Aorta (tissue), 5 donors: ENCODE results near the gene HADH. TPM values are rescaled to one million over a fixed set of nuclear protein-coding genes. Genes with fewer than 3 reads are reported as not detected.

ENCODE experiments used
- ATAC-seq: fragments of 200-7000 bp; cut with Tn5 transposase; one replicate; pipeline ENCODE4 v1.9.1; 2022; ENCODE audit warnings: moderate library complexity; ENCODE audit not compliant: low FRiP score
- DNase-seq, 2 donors: peaks; one replicate each; pipeline ENCODE4 v3.0.0-alpha.2; 2020
- H3K27ac ChIP-seq, 2 donors: one replicate each; pipeline ENCODE4 v1.5.1; 2013; ENCODE audit warnings: low read length in 2 of 2, mild to moderate bottlenecking in 2 of 2, moderate library complexity in 2 of 2, control low read depth in 1 of 2, inconsistent platforms in 1 of 2, low read depth in 1 of 2
- H3K27me3 ChIP-seq, 2 donors: one replicate each; pipeline ENCODE4 v1.6.1; 2013; ENCODE audit warnings: control low read depth in 1 of 2, low read length in 1 of 2, mild to moderate bottlenecking in 1 of 2, moderate library complexity in 1 of 2; ENCODE audit not compliant: insufficient read depth in 2 of 2, control insufficient read depth in 1 of 2
- H3K36me3 ChIP-seq, 2 donors: one replicate each; pipeline ENCODE4 v1.6.1; 2013; ENCODE audit warnings: control low read depth in 1 of 2, low read length in 1 of 2, mild to moderate bottlenecking in 1 of 2; ENCODE audit not compliant: insufficient read depth in 2 of 2, control insufficient read depth in 1 of 2
- H3K4me1 ChIP-seq, 2 donors: one replicate each; pipeline ENCODE4 v1.6.1; 2013; ENCODE audit warnings: low read length in 2 of 2, control low read depth in 1 of 2, mild to moderate bottlenecking in 1 of 2, moderate library complexity in 1 of 2; ENCODE audit not compliant: insufficient read depth in 2 of 2, control insufficient read depth in 1 of 2
- H3K4me3 ChIP-seq, 2 donors: one replicate each; pipeline ENCODE4 v1.5.1; 2013; ENCODE audit warnings: low read length in 2 of 2, control low read depth in 1 of 2, mild to moderate bottlenecking in 1 of 2
- H3K9me3 ChIP-seq: one replicate; pipeline ENCODE4 v1.6.1; 2013; ENCODE audit warnings: mild to moderate bottlenecking, low read length; ENCODE audit not compliant: control insufficient read depth
- WGBS, 2 donors: extraction: QIAGEN DNeasy Blood & Tissue Kit; methylation state at CpG; one replicate each; pipeline ENCODE4 v1.1.7; 2013; 5-methylcytosine and 5-hydroxymethylcytosine counted together
- intact Hi-C, 2 donors: fragments of 100-400 bp; cut with DNase I; formaldehyde crosslinking; loops; one replicate each; pipeline versions ENCODE4 v1.14.2 to v1.15.0; 2022
- polyA plus RNA-seq, 2 donors: library from polyadenylated mRNA; stranded (reverse); fragments of 200-250 nt; gene quantifications; one replicate each; pipeline ENCODE4 v1.2.3, GENCODE V29; 2013
- total RNA-seq, 2 donors: library from RNA; stranded (reverse); fragmentation: NEBNext Ultra II Directional; extraction: Animal tissue kit (Norgen Biotek cat#: 25700); gene quantifications; one replicate each; pipeline ENCODE4 v1.2.1, GENCODE V29; 2021
- donor health status: healthy with polysubstance abuse.
- donor health status: Bipolar disorder and iron deficiency.
- donor health status: DM: no; HTN: no; CAD: no.
- donor health status: DM: no; HTN: no; CAD: no.
- donor health status: DM: yes; HTN: yes; CAD: no.

Gene HADH
- total and polyA plus RNA-seq, 4 donors, result 38.2 to 79.2 (median 56.5) TPM

DNA sequence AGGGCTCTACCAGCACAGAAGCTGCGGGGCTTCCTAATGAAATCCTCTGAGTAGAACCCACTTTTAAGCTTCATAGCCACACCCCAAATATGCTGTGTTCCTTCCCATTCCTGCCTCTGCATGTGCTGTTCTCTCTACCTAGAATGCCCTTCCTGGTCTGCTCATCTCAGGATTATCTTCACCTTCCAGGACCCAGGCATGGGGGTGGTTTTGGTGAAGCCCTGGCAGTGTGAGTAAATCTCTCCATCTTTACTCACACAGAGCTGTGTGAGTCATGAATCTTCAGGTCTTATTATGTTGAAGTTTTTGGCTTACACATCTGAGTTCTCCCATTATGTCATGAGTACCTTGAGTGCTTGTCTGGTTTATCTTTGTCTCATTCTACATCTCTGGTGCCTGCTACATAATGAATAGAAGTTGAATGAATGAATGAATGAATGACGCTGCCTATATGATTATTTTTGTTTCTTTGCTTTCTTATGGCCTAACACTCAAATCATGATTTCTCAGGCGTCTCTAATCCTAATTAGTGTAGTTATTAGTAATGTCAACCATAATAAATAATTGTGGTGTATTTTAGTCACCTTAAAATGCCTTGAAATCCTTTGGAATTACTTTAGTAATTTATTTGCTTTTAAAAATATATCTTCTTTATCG, 41.9 kb downstream of the HADH start:
- WGBS, 2 donors, result 96% methylated on average over 4 of the region's 4 CpGs
- H3K27ac ChIP-seq, result no peak overlapping the region
- no peak for ATAC-seq
- intact Hi-C loops, result no loop called here
- no peaks in the 10 kb centered on the region for H3K27me3 ChIP-seq
- DNase-seq, result no peak
- H3K36me3 ChIP-seq, result peaks cover 5 to 24% of the 10 kb centered on the region in 2 donors
- no peaks in the 10 kb centered on the region for H3K4me1 ChIP-seq
- no peaks in the 10 kb centered on the region for H3K9me3 ChIP-seq
- H3K4me3 ChIP-seq, result no peak overlapping the region

DNA sequence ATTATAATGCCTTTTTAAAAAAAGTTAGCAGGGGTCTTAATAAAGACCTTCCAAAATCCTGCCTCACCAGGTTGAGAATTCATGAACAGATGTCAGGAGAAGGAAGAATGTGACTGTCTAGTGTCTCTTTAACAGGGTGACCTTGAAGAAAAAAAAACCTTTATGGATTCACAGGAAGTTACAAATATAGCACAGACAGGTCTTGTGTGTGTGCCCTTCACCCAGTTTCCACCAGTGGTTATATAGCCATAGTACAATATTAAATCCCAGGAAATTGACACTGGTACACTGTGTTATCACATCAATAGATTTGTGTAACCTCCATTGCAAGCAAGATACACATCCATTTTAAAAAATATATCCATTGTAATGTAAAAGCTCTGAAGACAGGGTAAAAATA, 43.7 kb downstream of the HADH start:
- Histone ChIP-seq H3K27ac (no peak overlapping the region), H3K27me3 (no peaks in the 10 kb centered on the region), H3K9me3 (no peaks in the 10 kb centered on the region), H3K4me1 (no peaks in the 10 kb centered on the region), H3K36me3 (peaks cover 5 to 18% of the 10 kb centered on the region in 2 donors), H3K4me3 (no peak overlapping the region)
- intact Hi-C loops, result no loop called here
- DNase-seq, result no peak
- no peak for ATAC-seq

GRCh38 chr4:108034565-108034964, 44.9 kb downstream of the HADH start:
- no peak overlapping the region for H3K27ac ChIP-seq
- no peaks in the 10 kb centered on the region for H3K9me3 ChIP-seq
- H3K27me3 ChIP-seq, result no peaks in the 10 kb centered on the region
- intact Hi-C loops, result no loop called here
- 76% methylated on average over 7 of the region's 7 CpGs for WGBS, 2 donors
- ATAC-seq (no peak), DNase-seq (no peak)
- no peaks in the 10 kb centered on the region for H3K4me1 ChIP-seq
- H3K4me3 ChIP-seq, result no peak overlapping the region
- H3K36me3 ChIP-seq, result peaks cover 5 to 11% of the 10 kb centered on the region in 2 donors

DNA sequence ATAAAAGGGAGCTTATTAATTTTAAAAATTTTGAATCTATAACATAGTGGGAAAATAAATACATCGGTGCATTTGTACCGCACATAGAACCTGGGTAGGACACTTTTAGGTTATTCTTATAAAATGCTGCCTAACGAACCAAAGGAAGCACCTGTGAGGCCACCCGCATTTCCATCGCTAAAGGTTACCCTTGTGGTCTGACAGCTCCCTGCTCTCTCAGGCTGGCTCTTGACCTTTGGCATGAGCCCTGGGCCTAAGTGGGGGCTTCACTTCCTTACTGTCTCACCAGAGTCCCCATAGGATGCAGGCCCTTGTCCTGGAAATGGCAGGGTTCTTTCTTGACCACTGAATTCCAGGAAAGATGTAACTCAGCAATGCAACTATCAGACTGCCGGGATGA, 46.0 kb downstream of the HADH start:
- H3K27me3 ChIP-seq, result no peaks in the 10 kb centered on the region
- H3K9me3 ChIP-seq, result no peaks in the 10 kb centered on the region
- DNase-seq (no peak), ATAC-seq (no peak)
- peaks cover 5 to 11% of the 10 kb centered on the region in 2 donors for H3K36me3 ChIP-seq
- H3K4me3 ChIP-seq, result no peak overlapping the region
- 92 to 94% methylated on average over 6 of the region's 6 CpGs for WGBS, 2 donors
- intact Hi-C loops, result no loop called here
- no peak overlapping the region for H3K27ac ChIP-seq
- no peaks in the 10 kb centered on the region for H3K4me1 ChIP-seq

DNA sequence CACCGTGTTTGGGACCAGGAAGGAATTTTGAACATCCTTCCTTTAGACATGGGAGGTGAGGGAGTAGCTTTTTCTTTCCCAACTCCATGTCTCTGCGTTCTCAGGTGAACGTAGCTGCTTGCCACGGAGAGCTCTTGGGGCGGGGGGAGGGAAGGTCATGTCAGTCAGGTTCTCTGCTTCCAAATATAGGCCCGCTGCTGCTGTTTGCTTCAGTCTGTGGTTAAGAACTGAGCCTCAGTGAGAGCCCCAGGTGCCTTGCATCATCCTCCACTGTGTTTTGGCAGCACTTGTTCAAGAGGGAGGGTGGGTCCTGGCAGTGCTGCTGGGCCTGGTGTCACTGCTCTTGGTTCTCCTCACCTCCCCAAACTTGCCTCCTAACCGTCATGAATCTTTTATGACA, 46.5 kb downstream of the HADH start:
- no peak for ATAC-seq
- Histone ChIP-seq H3K27ac (no peak overlapping the region), H3K36me3 (peaks cover 5 to 9% of the 10 kb centered on the region in 2 donors), H3K4me1 (no peaks in the 10 kb centered on the region), H3K4me3 (no peak overlapping the region), H3K27me3 (no peaks in the 10 kb centered on the region), H3K9me3 (no peaks in the 10 kb centered on the region)
- 82 to 90% methylated on average over 7 of the region's 7 CpGs for WGBS, 2 donors
- intact Hi-C loops, result no loop called here
- DNase-seq, result no peak

GRCh38 chr4:108037884-108038283, 48.2 kb downstream of the HADH start:
- intact Hi-C loops, result no loop called here
- ATAC-seq, result no peak
- WGBS, 2 donors, result 87 to 91% methylated on average over 2 of the region's 2 CpGs
- no peak for DNase-seq
- Histone ChIP-seq H3K27me3 (no peaks in the 10 kb centered on the region), H3K4me1 (no peaks in the 10 kb centered on the region), H3K9me3 (no peaks in the 10 kb centered on the region), H3K36me3 (peaks cover 5 to 6% of the 10 kb centered on the region in 2 donors), H3K27ac (no peak overlapping the region), H3K4me3 (no peak overlapping the region)

DNA sequence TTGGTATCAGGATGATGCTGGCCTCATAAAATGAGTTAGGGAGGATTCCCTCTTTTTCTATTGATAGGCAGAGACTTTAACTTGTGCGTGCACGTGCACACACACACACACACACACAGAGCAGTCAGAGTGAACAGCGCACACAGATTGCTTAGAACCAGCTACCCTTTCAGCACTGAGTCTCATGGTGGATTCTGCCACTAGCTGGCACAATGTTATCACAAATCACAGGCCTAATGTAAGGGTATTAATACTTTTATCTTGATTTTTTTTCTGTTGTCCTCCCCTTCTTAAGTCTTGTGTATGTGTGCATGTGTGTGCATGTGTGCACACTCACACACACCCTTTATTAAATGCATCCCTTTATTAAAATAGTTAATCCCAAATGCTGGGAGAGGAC, 53.2 kb downstream of the HADH start:
- Histone ChIP-seq H3K4me3 (no peak overlapping the region), H3K4me1 (peaks cover 0 to 3% of the 10 kb centered on the region in 2 donors), H3K27me3 (no peaks in the 10 kb centered on the region), H3K27ac (no peak overlapping the region), H3K36me3 (peaks cover 0 to 2% of the 10 kb centered on the region in 2 donors), H3K9me3 (peaks cover 2% of the 10 kb centered on the region)
- DNase-seq (no peak), ATAC-seq (no peak)
- intact Hi-C loops, result no loop called here
- 89% methylated on average over 3 of the region's 3 CpGs for WGBS, 2 donors

DNA sequence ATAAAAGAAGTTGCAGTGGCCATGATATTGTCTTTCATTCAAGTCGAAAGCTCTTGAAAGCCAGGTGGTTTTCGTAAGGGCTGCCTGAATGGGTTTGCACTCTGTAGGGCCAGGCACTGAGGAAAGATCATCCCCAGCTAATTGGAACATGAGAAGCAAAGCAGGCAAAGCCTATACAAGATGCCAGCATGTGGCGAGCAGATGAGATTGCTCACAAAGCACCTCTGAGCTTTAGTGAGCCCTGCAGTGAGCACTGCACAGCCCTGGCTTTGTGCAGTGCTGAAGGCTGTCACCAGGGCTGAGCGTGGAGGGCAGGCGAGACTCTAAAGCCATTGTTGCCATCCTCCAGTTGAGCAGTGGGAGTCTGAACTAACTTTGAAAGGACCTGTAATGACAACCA, 53.8 kb downstream of the HADH start:
- Histone ChIP-seq H3K36me3 (peaks cover 0 to 2% of the 10 kb centered on the region in 2 donors), H3K27me3 (no peaks in the 10 kb centered on the region), H3K27ac (no peak overlapping the region), H3K9me3 (peaks cover 2% of the 10 kb centered on the region), H3K4me1 (peaks cover 0 to 3% of the 10 kb centered on the region in 2 donors), H3K4me3 (no peak overlapping the region)
- intact Hi-C loops, result no loop called here
- DNase-seq, result no peak
- 87 to 88% methylated on average over 5 of the region's 5 CpGs for WGBS, 2 donors
- no peak for ATAC-seq

DNA sequence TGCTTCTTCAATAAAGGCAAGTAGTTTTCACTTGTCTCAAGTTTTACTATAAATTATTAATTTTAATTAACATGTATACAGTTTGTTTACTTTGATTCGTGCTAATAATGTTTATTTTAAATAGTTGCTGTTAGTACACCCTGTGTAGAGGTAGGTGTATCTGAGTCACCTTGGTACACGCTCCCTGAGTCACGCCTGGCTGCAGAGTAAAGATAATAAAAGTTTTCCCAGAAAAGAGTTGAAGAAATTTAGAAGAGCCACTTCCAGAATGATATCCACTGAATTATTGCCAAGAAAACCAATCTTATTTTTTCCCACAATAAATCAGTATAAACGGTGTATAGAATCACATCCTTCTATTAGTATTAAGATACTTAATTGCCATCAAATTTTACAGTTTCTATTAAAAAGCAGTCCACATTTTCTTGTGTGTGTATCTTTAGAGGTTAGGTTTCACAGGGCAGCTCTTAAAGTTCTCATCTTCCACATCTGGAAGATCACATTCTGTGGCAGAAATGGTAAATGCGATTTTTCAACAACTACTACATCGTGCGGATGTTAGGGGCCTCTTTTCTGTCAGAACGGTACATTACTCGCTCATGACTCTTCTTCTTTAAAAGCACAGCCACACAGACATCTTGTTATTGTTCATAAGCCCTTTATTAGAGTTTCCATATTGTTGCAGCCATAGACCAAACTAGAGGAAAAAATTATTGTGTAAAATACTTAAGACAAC, 55.4 kb downstream of the HADH start:
- Histone ChIP-seq H3K4me3 (no peak overlapping the region), H3K27ac (no peak overlapping the region), H3K27me3 (no peaks in the 10 kb centered on the region), H3K4me1 (peaks cover 0 to 3% of the 10 kb centered on the region in 2 donors), H3K9me3 (peaks cover 2% of the 10 kb centered on the region), H3K36me3 (peaks cover 0 to 2% of the 10 kb centered on the region in 2 donors)
- intact Hi-C loops, result no loop called here
- 30 to 39% methylated on average over 9 of the region's 9 CpGs for WGBS, 2 donors
- no peak for ATAC-seq
- DNase-seq, result no peak
